Measurements from ENCODE around the gene SLC15A3.
"Not testable (repeated sequence)": the region's sequence is repeated elsewhere in the genome, so short reads cannot be mapped to it uniquely, and the experiment has no call there.

The SLC15A3 gene

DNA sequence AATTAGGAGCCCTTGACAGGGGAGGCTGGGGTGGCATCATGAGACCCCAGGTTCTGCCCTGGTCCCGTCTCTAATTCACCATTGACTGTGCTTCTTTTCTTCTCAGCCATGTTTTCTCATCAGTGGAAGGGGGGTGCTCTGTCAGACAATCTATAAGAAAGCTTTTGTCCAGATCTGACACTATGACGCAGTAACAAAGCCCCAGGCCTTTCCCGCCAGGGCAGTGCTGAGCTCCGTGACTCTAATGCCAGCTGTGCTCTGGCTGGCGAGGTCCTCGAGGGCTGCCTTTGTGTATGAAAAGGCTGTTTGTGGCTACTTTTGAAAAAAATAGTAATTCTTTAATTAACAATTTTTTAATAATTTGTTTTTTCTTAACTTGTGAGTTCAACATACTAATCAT lies 22.8 kb upstream of the SLC15A3 start:
- DNase-seq, result no peak

DNA sequence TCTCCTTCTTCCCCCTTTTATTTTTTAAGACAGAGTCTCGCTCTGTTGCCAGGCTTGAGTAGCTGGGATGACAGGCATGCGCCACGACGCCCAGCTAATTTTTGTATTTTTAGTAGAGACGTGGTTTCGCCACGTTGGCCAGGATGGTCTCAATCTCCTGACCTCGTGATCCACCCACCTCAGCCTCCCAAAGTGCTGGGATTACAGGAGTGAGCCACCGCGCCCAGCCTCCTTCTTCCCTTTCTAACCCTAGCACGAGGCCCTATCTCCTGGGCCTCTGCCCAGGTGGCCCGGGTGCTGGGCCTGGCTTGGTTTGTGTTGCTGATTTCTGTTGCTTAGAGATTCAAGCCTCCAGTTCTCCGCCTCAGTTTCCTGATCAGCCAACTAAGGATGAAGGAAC lies 22.3 kb upstream of the SLC15A3 start:
- DNase-seq, result not testable (repeated sequence)

DNA sequence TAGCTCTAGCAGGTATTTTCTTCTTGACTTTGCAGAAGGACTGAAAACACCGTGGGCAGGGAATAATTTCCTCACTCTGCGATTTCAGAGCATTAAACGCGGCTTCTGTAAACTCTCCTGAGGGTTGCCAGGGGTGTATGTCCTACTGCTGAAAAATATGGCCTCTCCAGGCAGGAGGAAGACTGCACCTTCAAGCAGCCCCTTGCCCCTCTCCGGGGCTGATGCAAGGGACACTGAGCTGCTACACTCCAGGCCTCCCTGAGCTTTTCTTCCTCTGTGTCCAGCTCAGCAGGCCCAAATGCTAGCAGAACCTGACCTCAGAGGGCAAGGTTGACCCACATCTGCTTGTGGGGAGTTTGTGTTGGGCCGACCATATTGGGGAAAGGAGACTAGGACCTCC lies 21.7 kb upstream of the SLC15A3 start:
- no peak for DNase-seq

DNA sequence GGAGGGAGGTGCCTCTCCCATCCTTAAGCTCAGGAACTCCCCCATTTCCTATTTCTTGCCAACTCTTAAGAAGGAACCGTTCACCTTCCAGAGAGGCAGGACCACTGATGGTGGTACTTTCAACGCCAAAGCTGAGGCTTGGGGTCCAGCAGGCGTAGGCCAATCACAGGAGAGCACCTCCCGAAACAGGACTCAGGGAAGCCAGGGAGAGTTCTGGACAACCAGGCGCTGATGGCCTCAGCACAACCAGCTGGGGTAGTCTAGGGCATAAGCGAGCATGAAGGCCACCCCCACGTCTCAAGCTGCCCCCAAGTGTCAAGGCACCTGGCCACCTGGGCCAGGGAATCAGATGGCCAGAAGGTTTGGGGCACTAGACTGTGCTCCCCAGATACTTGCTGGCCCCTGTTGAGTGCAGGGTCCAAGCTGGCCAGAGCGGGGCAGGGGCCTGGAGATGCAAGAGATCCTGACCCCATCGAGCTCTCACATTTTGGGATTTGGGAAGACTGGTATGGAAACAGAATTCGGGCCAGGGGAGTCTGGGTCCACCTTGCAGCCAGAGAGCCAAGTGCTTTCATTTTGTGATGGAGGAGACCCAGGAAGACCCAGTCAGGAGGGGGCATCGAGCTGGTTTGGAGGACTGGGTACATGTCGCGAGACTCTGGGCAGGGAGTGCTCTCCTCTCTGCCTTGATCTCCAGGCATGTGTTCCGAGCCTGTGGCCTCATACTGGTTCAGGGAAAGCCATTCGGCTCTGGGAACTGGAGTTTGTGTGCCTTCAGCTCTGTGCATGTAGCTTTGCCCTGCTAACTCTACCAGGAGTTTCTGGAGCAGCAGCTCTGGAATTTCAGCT lies 20.4 kb upstream of the SLC15A3 start:
- no peak for DNase-seq

DNA sequence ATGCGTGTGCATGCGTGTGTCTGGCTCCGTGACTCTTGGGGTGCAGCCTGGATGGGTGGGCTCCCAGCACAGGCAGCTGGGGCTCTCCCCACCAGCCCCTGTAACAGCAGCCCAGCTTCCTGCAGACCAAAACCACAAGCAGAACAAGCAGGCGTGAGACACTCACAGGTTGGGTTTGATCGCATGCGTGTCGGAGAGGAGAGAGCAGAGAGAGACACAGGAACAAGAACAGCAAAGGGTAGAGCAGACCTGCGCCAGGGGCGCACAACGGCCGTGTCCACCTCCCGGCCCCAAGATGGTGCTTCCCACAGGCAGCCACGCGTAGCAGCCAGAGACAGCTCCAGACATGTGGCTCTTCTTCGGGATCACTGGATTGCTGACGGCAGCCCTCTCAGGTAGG lies 19.5 kb upstream of the SLC15A3 start, which contains the start of gene CD6:
Gene CD6 (plus strand): TSS at position 161 of the 400 bp plus-strand sequence. CDS start 186 bp downstream, at position 347.
- no peak for DNase-seq

DNA sequence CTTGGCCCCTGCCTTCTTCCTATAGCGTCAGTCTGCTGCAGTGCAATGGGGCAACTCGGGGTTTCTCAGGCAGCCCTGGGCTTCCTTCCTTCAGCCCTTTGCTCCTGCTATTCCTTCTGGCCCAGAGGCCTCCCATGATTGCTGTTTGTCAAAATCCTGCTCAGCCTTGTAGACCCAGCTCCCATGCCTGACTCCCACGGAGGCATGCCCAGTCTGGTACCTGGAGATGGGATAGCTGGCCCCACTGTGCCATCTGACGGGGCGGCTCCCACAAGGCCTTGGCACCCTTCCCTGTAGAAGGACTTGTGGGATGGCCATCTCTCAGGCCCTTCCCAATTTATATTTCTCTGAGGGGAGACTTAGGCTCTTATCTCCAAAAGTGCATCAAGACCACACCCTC lies 18.9 kb upstream of the SLC15A3 start:
- DNase-seq, result no peak

DNA sequence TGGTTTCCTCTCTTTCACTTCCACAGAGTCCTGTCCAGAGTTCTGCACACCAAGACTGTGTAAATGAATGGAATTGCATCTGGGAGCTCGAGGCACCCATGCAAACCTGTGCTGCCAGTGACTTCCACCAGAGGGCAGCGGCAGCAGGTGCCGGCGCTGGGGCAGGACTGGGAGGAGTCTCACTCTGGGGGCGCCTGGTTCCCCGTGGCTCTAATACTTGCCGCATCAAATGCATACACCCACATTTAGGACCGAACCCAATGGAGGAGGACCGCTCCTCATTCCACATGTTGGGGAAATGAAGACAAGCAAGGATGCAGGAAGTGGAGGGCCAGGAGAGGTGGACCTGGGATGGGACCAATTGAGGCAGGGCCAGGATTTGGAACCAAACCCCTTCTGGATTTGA lies 18.4 kb upstream of the SLC15A3 start:
- DNase-seq, result peak; percentile 22

DNA sequence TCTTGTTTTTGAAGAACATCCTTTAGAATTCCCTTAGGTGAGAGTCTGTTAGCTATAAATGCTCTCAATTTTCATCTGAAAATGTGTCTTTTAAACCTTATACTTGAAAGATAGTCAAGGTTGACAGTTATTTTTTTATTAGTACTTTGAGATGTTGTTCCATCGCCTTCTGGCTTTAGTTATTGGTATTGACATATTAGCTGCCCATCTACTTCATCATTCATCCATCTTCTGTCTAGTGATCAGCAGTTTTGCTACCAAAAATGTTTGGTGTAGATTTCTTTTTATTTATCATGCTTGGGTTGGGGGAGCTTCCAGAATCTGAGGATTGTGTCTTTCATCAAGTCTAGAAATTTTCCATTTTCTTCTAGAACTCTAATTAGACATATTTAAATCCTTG lies 16.2 kb upstream of the SLC15A3 start:
- DNase-seq, result no peak

DNA sequence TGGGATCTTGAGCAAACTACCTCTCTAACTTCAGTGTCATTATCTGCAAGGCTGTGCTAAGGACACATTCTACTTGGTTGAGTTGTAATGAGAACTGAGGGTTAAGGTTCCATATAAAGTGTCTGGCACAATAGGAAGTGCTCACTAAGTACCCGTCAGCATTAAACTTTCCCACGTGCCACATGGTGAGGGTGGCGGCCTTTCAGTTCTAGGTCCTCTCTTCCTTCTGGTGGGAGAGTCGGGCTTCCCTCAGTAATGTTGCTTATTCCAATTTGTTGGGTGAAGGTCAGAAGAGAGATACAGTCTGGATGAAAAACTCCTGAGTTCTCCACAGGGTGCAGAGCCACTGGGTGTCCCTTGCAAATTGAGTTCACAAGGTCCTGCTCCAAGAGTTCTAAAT lies 14.9 kb upstream of the SLC15A3 start:
- DNase-seq, result no peak

DNA sequence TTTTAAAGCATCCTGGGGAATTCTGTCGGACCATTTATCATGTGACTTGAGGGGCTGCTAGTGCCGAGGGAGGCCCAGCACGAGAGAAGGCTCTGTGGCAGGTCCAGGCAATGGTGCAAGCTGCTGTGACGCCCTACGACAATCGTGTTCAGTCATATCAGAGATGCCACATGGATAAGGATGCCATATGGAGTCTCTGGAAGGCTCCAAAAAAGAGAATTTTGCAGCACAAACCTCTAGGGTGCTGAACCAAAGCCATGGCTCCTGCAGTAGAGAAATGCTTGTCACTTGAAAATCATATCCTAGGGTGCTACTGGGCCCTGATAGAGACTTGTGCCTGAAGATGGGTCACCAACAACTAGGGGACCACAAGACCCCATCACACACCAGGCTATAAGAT lies 12.8 kb upstream of the SLC15A3 start:
- no peak for DNase-seq

DNA sequence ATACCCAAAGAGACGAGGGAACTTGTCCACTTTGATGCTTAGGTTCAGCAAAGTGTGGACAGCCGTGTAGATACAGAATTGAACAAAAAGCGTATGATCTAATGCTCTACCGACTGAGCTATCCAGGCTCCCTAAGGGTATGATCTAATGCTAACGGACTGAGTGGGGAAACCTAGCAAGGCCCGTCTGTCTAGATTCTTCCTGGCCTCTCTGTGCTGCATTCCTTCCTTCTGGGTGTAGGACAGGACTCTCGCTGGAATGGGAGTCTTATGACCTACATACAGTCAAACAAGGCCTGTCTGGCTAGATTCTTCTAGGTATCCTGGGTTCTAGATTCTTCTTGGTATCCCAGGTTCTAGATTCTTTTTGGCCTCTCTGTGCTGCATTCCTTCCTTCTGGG lies 8.4 kb upstream of the SLC15A3 start:
- DNase-seq, result no peak

DNA sequence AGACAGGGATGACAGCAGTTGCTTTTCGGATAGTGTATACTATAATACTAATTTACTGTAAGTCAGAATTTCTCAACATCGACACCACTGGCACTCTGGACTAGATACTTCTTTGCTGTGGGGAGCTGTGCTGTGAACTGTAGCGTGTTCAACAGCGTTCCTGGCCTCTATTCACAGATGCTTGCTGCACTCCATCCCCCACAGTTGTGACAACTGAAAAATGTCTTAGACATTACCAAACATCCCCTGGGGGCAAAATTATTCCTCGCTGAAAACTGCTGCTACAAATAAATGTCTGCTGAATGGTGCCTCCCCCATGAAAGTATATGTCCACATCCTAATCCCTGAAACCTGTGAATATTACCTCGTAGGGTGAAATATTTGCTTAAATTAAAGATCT lies 7.5 kb upstream of the SLC15A3 start:
- DNase-seq, result no peak

DNA sequence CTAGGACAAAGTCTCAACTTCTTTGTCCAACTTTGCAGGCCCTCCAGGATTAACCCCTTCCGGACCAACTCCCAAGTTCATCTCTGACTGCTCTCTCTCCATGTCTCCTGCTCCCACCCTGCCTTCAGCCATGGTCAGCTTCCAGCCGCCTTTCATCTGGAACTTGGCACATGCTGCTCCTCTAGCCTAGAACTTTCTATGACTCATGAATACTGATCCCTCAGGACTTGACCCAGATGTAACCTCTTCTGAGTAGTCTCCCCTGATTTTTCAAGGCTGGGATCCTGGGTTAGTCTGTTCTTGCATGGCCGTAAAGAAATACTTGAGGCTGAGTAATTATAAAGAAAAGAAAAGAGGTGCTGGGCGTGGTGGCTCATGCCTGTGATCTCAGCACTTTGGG lies 5.2 kb upstream of the SLC15A3 start:
- DNase-seq, result no peak

DNA sequence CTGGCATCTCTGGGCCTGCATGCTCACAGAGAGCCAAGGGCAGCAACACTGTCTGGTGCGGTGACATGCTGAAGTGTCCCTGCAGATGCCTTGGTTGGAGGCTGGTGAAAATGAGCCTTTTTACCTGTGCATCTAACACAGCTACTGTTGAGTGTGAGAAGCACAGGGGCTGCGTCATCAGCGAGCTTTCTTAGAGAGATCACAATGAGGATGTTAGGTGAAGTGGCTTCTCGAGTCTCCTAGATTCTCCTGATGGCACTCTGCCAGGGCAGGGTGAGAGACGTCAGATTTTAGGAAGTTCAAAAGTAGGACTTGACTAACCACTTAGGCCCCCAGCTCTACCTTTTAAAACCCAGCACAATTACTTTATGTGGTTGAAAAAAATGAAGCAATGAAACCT lies 3.6 kb upstream of the SLC15A3 start:
- DNase-seq, result no peak

DNA sequence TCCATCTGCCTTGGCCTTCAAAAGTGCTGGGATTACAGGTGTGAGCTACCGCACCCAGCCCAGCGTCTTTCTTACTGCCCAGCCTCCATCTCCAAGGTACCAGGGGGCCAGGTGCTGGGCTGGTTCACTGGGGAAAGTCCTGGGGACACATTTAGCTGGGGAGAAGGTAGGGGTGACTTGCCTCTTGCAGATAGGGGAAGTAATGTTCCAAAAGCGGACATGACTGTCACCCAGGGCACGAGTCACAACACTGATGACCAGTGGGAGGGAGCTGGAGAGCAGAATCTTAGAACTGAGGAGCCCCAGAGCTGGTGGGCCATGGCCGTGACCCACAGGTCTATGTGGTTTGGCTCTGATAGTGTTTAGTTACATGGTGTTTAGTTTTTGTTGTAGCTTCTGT lies 2.4 kb upstream of the SLC15A3 start:
- DNase-seq, result no peak

DNA sequence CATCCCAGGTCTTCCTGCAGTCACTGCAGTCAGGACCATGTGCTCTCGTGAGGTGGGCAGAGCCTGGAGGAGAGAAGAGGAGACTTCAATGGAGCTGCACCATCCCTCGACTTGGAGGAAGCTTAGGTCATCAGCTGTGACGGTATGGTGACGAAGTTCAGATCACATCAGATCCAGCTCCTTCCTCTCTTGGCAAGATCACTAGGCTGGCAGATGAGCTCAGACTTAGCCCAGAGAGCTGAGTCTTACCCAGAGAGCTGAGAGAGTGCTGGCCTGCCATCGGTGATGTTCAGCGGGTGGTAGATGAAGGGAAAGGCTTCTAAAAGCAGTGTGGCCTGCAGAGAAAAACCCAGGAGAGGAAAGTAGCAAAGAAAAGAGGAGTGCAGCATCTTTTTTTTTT lies 1.8 kb upstream of the SLC15A3 start:
- DNase-seq, result no peak

DNA sequence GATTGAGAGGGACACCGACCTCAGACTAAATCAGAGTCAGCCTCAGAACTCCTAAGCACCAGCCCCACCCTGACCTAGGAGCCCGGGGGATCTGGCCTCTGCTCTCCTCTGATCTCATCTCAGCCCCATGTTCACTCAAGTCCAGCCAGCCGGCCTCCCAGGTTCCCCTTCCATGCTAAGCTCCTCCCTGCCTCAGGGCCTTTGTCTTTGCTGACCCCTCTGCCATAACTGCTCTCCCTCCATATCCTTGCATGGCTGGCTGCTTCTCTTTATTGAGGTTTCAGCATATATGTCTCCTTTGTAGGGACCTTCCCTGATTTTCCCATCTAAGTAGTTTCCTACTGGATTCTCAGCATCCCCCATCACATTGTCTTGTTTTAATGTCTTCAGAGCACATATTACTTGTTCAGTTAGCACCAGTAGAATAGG lies 780 bp upstream of the SLC15A3 start:
- no peak for DNase-seq

DNA sequence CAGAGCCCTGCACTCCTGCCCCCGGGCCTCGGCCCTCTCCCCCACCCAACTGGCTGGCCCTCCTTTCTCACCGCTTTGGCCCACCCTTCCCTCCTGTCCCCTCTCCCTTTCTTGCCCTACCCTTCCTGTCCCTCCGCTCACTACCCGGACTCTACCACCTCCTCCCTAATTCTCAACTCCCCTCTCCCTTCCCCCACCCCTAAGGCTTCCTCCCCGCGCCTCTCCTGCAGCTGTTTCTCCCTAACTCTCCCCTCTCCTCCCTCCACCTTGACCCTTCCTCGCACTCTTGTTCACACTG lies 421 bp downstream of the SLC15A3 start:
- no peak for DNase-seq

DNA sequence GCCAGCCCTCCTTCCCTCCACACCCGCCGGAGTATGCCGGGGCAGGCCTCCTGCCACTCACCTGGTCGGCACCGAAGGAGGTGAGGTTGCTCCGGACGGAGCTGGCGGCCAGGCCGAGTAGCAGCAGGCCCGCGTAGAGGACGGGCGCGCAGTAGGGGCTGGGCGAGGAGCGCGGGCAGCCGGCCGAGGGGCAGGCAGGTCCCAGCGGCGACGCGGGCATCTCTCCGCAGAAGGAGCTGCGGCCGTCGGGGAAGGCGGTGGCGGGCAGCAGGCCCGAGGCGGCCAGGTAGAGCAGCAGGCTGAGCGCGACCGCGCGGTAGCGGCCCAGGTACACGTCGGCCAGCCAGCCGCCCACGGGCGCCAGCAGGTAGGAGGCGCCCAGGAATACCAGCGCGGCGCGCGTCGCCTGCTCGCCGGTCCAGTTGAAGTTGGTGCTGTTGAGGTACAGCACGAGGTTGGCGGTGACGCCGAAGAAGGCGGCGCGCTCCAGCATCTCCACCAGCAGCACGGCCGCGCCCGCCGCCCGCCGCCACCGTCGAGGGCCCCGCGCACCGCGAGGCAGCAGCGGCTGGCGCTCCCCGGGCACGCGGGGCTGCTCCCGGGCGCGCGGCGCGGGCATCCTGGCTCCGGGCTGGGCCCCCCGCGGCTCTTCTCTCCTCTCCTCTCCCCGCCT lies 907 bp downstream of the SLC15A3 start:
- no peak for DNase-seq

DNA sequence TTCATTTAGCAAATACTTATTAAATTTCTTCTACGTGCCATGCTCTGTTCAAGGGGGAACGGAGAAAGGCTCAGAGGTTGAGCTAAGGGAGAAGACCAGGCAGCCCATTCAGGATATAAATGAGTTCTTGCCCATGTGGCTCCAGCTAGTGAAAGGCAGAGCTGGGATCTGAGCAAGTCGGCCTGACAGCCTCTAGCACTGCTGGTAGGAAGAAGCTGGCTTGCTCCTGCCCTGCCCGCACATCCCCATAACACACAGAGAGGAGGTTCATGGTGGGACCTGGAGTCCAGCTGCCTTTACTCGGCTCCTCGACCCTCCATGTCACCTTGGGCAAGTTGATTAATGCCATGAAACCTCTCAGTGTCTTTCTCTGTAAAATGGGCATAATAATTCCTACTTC lies 2.0 kb downstream of the SLC15A3 start:
- DNase-seq, result no peak

DNA sequence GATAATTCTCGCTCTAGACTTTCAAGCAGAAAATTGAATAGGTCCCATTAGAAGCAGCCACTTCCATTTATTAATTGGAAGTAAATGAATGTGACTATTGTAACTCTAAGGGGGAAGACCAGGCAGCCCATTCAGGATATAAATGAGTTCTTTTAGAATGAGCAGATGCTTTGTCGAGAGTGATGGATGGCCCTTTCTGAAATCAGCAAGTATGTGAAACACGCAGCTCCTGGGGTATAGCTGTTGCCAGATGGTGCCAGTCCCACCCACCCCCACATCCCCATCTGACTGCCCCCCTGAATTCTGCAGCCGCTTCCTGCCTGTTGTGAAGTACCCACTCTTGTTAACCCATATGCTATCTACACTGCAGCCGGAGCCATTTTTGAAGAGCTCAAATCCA lies 3.7 kb downstream of the SLC15A3 start:
- DNase-seq, result no peak

DNA sequence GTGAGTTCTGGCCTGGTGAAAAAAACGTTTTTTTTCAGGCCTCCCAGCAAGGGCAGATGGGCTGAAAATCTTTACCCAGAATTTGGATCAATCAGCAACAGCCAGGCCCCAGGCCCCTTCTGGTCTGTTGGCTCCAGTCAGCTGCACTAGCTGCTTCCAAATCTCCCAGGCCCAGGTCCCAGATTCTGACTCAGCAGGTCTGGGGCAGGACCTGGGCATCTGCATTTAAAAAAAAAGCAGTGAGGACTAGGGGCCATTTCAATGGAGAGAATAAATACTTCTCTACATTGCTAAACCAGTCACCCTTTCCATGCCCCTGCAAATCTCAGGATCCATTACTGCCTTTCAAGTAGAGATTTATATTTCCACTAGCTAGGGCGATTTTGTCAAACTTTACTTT lies 4.3 kb downstream of the SLC15A3 start:
- no peak for DNase-seq

DNA sequence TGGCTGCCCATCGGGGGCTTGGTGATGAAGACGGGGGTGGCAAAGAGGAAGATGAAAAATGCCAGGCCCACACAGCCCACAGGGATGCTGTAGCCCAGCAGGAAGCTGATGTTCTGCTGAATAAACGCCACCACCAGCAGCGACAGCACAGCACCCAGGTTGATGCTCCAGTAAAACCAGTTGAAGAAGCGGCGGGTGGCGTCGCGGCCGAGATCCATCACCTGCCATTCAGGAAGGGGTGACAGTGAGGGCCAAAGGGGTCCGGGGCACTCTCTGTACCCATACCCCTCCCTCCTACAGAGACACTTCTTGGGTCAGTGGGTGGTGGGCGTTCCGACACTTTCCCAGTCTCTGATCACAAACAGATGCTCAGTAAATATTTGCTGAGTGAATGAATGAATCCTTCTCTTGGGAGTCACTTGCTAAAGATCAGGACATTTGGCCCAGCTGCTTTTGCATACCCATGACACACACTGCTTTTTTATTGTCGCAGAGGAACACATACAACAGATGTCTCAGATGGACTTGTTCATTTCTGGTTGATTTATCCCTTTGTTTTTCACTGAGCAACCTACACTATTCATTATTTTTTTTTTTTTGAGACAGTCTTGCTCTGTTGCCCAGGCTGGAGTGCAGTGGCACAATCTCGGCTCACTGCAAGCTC lies 5.2 kb downstream of the SLC15A3 start:
- no peak for DNase-seq

DNA sequence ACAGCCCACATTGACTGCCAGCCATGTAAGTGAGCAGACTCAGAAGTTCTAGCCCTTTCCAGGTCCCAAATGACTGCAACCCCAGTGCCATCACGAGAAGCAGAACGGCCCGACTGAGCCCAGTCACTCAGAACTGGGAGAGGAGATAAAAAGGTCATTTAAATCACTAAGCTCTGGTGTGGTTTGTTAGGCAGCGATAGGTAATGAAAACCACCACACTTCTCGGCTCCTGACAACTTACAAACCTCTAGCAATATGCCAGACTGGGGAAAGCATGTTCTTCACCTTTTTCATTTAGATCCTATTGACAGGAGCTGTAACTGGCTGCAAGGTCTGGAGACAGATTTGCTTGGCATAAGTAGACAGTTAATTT lies 6.7 kb downstream of the SLC15A3 start:
- no peak for DNase-seq
